GM12875 (cell line): ENCODE measurements around the gene RBMS2.

Experiments
- H3K4me3 ChIP-seq: one replicate; pipeline ENCODE4 v1.5.1; 2011; ENCODE audit warnings: low read depth, low read length, control low read depth
- TF ChIP-seq, protein P1 (sequence below): IDR thresholded peaks from 2 replicates; pipeline ENCODE4 v1.5.1; 2011; ENCODE audit warnings: low read depth, mild to moderate bottlenecking, control low read depth, inconsistent platforms, low read length, moderate library complexity, borderline replicate concordance; ENCODE audit not compliant: insufficient read depth

The RBMS2 gene

DNA sequence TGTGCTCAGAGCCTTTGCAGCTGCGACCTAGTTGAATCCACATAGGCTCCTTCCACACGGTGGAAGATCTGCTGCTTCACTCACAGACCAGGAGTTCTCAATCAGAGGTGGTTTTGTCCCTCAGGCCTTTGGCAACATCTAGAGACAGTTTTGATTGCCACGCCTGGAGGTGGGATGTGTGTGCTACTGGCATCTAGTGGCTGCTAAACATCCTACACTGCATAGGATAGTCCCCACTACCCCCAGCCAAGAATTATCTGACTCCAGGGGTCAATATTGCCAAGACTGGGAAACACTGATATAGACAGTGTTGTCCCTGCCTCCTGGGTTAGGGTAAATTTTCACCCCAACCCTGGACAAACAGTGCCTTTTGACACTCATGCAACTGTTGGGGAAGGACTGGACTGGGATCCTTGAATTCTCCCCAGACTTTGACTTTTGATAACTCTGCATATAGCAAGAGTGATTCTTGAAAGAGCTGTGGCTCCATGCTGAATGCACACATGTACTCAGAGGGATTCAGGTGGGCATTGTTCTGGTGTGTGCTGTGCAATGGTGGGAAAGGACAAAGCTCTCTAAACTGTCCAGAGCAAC is 68.7 kb downstream of the RBMS2 start:
- no peak overlapping the region for H3K4me3 ChIP-seq
- TF ChIP-seq, protein P1, sequence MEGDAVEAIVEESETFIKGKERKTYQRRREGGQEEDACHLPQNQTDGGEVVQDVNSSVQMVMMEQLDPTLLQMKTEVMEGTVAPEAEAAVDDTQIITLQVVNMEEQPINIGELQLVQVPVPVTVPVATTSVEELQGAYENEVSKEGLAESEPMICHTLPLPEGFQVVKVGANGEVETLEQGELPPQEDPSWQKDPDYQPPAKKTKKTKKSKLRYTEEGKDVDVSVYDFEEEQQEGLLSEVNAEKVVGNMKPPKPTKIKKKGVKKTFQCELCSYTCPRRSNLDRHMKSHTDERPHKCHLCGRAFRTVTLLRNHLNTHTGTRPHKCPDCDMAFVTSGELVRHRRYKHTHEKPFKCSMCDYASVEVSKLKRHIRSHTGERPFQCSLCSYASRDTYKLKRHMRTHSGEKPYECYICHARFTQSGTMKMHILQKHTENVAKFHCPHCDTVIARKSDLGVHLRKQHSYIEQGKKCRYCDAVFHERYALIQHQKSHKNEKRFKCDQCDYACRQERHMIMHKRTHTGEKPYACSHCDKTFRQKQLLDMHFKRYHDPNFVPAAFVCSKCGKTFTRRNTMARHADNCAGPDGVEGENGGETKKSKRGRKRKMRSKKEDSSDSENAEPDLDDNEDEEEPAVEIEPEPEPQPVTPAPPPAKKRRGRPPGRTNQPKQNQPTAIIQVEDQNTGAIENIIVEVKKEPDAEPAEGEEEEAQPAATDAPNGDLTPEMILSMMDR, result peak; percentile 69; the same call in 1 of the 2 replicates

DNA sequence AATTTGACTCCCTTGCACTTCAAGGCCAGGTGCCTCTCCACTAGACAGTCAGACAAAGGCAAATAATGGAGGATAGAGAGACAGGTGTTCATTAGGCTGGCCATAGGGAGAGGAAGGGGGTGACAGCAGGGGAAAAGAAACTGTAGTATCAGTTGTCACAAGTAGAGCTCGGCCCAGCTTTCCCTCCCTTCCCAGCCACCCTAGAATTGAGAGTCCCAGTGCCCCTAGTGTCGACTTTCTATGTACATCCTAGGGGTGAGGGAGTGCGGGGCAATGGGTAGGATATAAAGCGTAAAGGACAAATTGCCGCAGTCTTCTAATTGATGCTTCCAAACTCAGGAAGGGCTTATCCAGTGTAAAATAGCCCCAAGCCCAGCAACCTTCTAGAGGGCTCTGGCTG is 69.5 kb downstream of the RBMS2 start:
- TF ChIP-seq, protein P1, result no peak
- H3K4me3 ChIP-seq, result no peak overlapping the region

DNA sequence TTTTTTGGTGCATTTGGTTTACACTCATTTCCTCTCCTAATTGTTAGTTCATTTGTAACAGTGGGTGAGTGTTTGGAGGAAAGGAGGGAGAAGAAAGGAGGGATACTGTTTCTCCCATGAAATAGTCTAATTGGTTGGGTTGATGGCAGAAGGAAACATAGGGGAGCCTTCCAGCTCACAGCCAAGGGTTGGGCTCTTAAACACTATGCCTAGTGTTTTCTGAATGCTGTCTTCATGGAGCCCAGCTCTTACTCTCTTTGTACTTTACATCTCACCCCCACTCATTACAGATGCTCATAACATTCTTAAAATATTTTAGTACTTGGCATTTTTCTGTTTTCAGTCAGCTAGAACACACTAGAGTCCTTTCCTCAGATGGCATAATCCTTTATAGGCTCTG is 70.3 kb downstream of the RBMS2 start:
- H3K4me3 ChIP-seq, result no peak overlapping the region
- TF ChIP-seq, protein P1, result no peak

DNA sequence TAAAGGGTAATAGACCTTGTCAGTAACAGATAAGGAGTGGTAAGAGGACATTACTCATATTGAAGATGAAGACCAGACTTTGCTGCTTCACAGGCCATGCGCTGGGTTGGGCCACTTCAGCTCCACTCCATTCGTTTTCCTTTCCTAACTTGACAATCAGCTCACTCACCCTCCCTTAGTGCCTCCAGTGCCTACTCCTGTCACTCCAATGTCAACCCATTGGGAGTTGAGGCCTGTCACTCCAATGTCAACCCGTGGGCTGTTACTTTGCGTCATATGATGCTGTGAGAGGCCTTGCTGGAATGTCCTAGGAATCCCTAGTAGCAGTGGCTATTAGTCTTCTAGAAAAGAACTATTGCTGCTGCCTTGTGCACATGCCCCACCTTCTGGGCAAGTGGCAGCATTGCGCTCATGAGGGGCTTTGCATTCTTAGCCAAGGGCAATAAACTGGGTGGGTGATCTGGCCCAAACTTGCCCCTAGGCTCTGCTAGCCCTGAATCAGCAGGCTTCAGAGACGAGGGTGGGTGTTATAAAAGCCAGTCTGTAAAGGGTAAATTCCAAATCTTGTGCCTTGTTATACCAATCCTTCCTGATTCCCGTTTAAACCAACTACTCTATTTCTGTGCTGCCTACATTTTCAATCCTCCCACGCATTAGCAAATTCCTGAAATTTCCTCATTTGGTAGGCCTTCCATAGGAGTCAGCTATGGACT is 72.4 kb downstream of the RBMS2 start:
- TF ChIP-seq, protein P1, result peak; percentile 91
- H3K4me3 ChIP-seq, result no peak overlapping the region

DNA sequence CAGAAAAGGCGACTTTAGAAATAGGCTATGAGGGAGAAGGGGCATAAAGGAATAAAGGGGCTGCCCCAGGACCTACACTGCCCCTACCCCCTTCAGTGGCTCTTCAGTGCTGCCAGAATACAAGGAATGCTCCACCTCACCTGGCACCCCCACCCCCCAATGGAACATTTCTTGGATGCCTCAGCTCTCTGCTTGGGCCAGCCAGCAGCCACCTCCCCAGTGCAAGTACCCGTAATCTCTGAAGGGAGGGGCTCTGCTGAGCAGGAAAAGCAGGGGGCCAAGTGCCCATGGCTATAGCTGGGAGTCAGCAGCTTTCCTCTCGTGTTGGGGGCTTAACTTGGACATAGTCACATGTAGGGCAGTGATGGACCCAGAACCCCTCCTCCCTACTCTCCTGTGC is 75.2 kb downstream of the RBMS2 start:
- TF ChIP-seq, protein P1, result no peak
- H3K4me3 ChIP-seq, result no peak overlapping the region

DNA sequence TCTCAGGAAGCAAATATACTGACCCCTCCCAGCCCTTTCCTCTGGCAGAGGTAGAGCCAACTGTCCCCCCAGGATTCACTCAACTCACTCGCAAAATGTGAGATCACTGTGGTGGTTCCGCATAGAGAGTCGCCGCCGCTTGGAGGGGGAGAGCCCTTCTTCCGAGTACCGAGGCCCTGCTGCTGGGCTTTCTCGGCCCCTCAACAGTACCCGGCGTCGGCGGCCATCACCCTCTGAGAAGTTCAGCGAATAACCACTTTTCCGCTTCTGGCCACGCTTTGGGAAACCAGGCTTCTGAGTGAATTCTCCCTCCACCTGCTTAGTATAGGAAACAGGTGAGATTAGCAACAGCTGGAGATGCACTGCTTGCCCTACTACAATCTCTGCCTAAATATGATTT is 77.4 kb downstream of the RBMS2 start:
- TF ChIP-seq, protein P1, result no peak

DNA sequence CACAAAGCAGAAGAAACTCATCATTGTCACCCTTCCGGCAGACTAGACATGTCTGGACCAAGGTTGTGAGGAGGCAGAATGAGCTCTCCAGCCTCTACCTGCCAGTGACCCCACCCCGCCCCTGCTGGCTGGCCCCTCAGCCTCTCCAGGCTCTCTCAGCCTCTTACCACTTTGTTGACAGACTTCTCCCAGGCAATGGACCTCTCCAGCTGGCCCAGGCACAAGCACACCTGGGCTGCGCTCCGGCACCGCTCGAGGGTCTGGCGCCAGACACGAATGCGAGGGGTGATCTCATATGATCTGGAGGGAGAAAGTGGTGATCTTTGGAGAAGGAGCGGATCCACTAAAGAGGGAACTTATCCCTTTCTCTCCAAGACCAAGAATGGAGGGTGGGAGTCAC is 78.2 kb downstream of the RBMS2 start:
- no peak overlapping the region for H3K4me3 ChIP-seq
- TF ChIP-seq, protein P1, result no peak

More for the DNA sequence above, 77.4 kb downstream of the RBMS2 start:
- no peak overlapping the region for H3K4me3 ChIP-seq
